Neural progenitor cell (in vitro differentiated cells): ENCODE data around the gene RBM15B.

Source experiments
- CTCF ChIP-seq: fragments of 200-600 bp; sonication (generic); IDR thresholded peaks from 2 replicates; pipeline ENCODE4 v1.5.1; 2017; ENCODE audit warnings: antibody characterized with exemption, mild to moderate bottlenecking
- EZH2 ChIP-seq: fragments of 200-600 bp; sonication (generic); IDR thresholded peaks from 2 replicates; pipeline ENCODE4 v1.6.1; 2017; ENCODE audit warnings: antibody characterized with exemption, mild to moderate bottlenecking, moderate library complexity

GRCh38 chr3:51371943-51372557, 19.0 kb upstream of the RBM15B start:
- TF ChIP-seq CTCF, result peak; percentile 87
- no peak for TF ChIP-seq EZH2
